Calu3 (cell line): ENCODE measurements around the gene VSIG4. TPM values are rescaled to one million over a fixed set of nuclear protein-coding genes. Genes with fewer than 3 reads are reported as not detected.

Source experiments
- Bru-seq: library from RNA; stranded (reverse); fragments of 400-500 nt; gene quantifications from one replicate; lab custom pipeline; 2021; lab: Mats Ljungman, UMichigan
- BruChase-seq, 2 experiments: library from RNA; stranded (reverse); fragments of 400-500 nt; gene quantifications; one replicate each; lab custom pipeline; 2021; lab: Mats Ljungman, UMichigan
- BruUV-seq: library from RNA; stranded (reverse); fragments of 400-500 nt; replicated peaks from 2 replicates; lab custom pipeline; 2021; lab: Mats Ljungman, UMichigan
- CTCF ChIA-PET: fragments of 300-600 bp; sonication (Branson Sonifier 250); formaldehyde crosslinking; loops from one replicate; lab custom pipeline; 2022; ENCODE audit warnings: antibody characterized with exemption; lab: Charles Lee
- DNase-seq: peaks from one replicate; pipeline ENCODE4 v3.0.0; 2022
- H3K27ac Mint-ChIP-seq: one replicate; pipeline ENCODE4 v1.8.0; 2022; ENCODE audit warnings: mixed read lengths; ENCODE audit not compliant: unreplicated experiment
- H3K27me3 Mint-ChIP-seq: one replicate; pipeline ENCODE4 v1.8.0; 2022; ENCODE audit warnings: mixed read lengths; ENCODE audit not compliant: unreplicated experiment
- H3K36me3 Mint-ChIP-seq: one replicate; pipeline ENCODE4 v1.8.0; 2022; ENCODE audit warnings: mild to moderate bottlenecking, moderate library complexity, mixed read lengths; ENCODE audit not compliant: insufficient read depth, unreplicated experiment
- H3K4me1 Mint-ChIP-seq: one replicate; pipeline ENCODE4 v1.8.0; 2022; ENCODE audit warnings: mild to moderate bottlenecking, low read depth, mixed read lengths; ENCODE audit not compliant: unreplicated experiment
- H3K4me3 Mint-ChIP-seq: one replicate; pipeline ENCODE4 v1.8.0; 2022; ENCODE audit warnings: mild to moderate bottlenecking, low read depth, moderate library complexity, mixed read lengths; ENCODE audit not compliant: unreplicated experiment
- H3K9me3 Mint-ChIP-seq: one replicate; pipeline ENCODE4 v1.8.0; 2022; ENCODE audit warnings: low read depth, mixed read lengths; ENCODE audit not compliant: unreplicated experiment
- CTCF ChIP-seq: fragments of 200-600 bp; IDR thresholded peaks from one replicate; pipeline ENCODE4 v1.8.0; 2022; ENCODE audit warnings: antibody characterized with exemption; ENCODE audit not compliant: unreplicated experiment
- intact Hi-C: fragments of 100-400 bp; cut with micrococcal nuclease; formaldehyde crosslinking; loops from one replicate; pipeline ENCODE4 v1.10.0; 2022; ENCODE audit not compliant: unreplicated experiment
- long read RNA-seq: library from polyadenylated mRNA; stranded (forward); transcript quantifications from one replicate; pipeline ENCODE4 v2.0.0, GENCODE V29; 2022
- total RNA-seq: library from RNA; stranded (reverse); gene quantifications from 2 replicates; pipeline ENCODE4 v1.2.3, GENCODE V29; 2022

VSIG4 gene
- total RNA-seq (not detected in 2 replicates), Bru-seq, nascent RNA (not detected), BruChase-seq, experiment 1, labeled RNA remaining after a 6-hour chase (not detected), BruChase-seq, experiment 2, labeled RNA remaining after a 2-hour chase (not detected)
- long read RNA-seq = 0 reads

- H3K9me3 Mint-ChIP-seq = no peaks in the 10 kb centered on the region
- CTCF ChIA-PET = no interaction called here
- BruUV-seq = no TSS peak
- H3K4me1 Mint-ChIP-seq = no peaks in the 10 kb centered on the region
- intact Hi-C loops = no loop called here
- H3K36me3 Mint-ChIP-seq = no peaks in the 10 kb centered on the region
- H3K27me3 Mint-ChIP-seq = no peaks in the 10 kb centered on the region
- H3K4me3 Mint-ChIP-seq = no peak within 1 kb of the TSS
- no peak within 1 kb of the TSS for H3K27ac Mint-ChIP-seq
- DNase-seq = no peak
- TF ChIP-seq CTCF = no peak
These were observed at the start of gene VSIG4 for GRCh38 chrX:66039944-66040343. TSS of gene VSIG4 (minus strand) at chrX:66040080. CDS start at chrX:66039998, 82 bp downstream.

- intact Hi-C loops = no loop called here
- no peak overlapping the region for H3K27ac Mint-ChIP-seq
- peaks cover 6% of the 10 kb centered on the region for H3K9me3 Mint-ChIP-seq
- H3K4me1 Mint-ChIP-seq = no peaks in the 10 kb centered on the region
- H3K4me3 Mint-ChIP-seq = no peak overlapping the region
- no peaks in the 10 kb centered on the region for H3K36me3 Mint-ChIP-seq
- no peak for TF ChIP-seq CTCF
- DNase-seq = no peak
- no TSS peak for BruUV-seq
- no peaks in the 10 kb centered on the region for H3K27me3 Mint-ChIP-seq
- CTCF ChIA-PET = no interaction called here
These were observed 36.9 kb upstream of the VSIG4 start for GRCh38 chrX:66076801-66077200.

- peaks cover 6% of the 10 kb centered on the region for H3K9me3 Mint-ChIP-seq
- no peak overlapping the region for H3K4me3 Mint-ChIP-seq
- no peak for DNase-seq
- H3K4me1 Mint-ChIP-seq = no peaks in the 10 kb centered on the region
- H3K36me3 Mint-ChIP-seq = no peaks in the 10 kb centered on the region
- CTCF ChIA-PET = no interaction called here
- no TSS peak for BruUV-seq
- no peak for TF ChIP-seq CTCF
- intact Hi-C loops = no loop called here
- no peak overlapping the region for H3K27ac Mint-ChIP-seq
- no peaks in the 10 kb centered on the region for H3K27me3 Mint-ChIP-seq
These were observed 35.3 kb upstream of the VSIG4 start for GRCh38 chrX:66074920-66075879.

- DNase-seq = no peak
- Mint-ChIP-seq H3K9me3 (peaks cover 8% of the 10 kb centered on the region), H3K27me3 (no peaks in the 10 kb centered on the region), H3K4me1 (no peaks in the 10 kb centered on the region), H3K36me3 (no peaks in the 10 kb centered on the region), H3K4me3 (no peak overlapping the region), H3K27ac (no peak overlapping the region)
- CTCF ChIA-PET = no interaction called here
- TF ChIP-seq CTCF = no peak
- BruUV-seq = no TSS peak
- intact Hi-C loops = no loop called here
These were observed 31.2 kb upstream of the VSIG4 start for GRCh38 chrX:66071126-66071525.
